VCaP (cell line): Measurements from ENCODE around the gene LCNL1.

ENCODE experiments used
- H3K27ac ChIP-seq: fragments of 450-650 bp; 2 replicates; pipeline ENCODE4 v1.5.1; 2017
- CTCF ChIP-seq: fragments of 450-650 bp; conservative IDR thresholded peaks from 2 replicates; pipeline ENCODE4 v1.5.1; 2017; ENCODE audit warnings: mild to moderate bottlenecking, moderate library complexity

LCNL1 gene

GRCh38 chr9:137027369-137028262, 44.8 kb downstream of the LCNL1 start, which contains the start of gene ABCA2:
ABCA2 (minus strand) TSS chr9:137028237; CDS start chr9:137028140, 97 bp downstream.
- H3K27ac ChIP-seq, result peak within 1 kb of the TSS; percentile 93
- no peak for TF ChIP-seq CTCF

- peak; percentile 74 for TF ChIP-seq CTCF
- peak overlapping the region; percentile 93 for H3K27ac ChIP-seq
Observed at GRCh38 chr9:137028263-137029057, 45.7 kb downstream of the LCNL1 start.

- peak; percentile 97 for TF ChIP-seq CTCF
- peak overlapping the region; percentile 93 for H3K27ac ChIP-seq
Observed at GRCh38 chr9:137029058-137029936, 46.5 kb downstream of the LCNL1 start.

DNA sequence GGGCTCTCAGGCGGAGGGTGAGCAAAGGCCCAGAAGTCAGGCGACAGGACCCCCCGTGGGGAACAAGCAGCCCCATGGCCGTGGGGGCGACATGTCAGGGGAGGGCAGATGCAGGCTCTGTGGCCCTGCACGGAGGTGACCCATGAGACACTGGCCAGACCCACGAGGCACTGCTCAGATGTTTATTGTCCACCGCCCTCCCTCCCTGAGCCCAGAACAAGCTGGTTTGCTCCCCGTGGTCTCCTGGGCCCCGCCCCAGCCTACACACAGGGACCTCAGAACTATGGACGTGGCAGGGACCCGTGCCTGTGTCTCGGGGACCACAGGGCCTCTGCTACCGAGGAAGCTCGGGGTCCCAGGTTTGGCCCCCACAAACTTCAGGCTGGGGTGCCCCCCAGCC, 47.2 kb downstream of the LCNL1 start:
- no peak for TF ChIP-seq CTCF
- no peak overlapping the region for H3K27ac ChIP-seq

GRCh38 chr9:137030538-137031527, 48.0 kb downstream of the LCNL1 start:
- H3K27ac ChIP-seq, result no peak overlapping the region
- no peak for TF ChIP-seq CTCF

DNA sequence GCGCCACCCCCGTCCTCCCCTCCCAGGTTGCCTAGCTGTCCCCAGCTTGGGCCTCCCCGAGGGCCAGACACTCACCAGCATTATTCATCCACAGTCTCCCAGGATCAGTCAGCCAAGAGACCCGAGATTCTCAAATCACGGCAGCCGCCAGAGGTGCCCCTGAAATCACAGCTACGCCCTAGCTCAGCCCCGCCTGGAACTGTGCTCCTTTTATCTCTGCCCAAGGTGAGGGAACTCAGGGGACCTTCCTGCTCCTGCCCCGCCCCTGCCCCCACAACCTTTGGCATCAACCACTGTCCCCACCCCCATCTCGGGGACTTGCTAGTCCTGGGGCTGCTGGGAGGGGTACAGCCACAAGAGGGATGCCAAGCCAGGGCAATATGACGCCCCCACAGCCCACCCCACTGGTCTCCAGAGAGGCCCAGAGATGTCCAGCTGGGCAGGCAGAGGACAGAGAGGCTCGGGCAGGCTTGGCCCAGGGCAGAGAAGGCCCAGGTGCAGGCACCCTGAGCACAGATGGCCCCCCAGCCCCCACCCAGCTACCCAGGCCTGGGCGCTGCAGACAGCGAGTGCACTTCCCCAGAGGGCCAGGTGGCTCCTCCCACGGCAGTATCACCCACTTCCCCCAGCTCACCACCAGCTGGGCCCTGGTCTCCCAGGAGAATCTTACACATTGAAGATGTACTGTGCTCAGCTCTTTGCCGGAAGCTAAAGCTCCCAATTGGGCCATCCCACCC, 49.3 kb downstream of the LCNL1 start, which contains the start of gene FUT7:
TSS of gene FUT7 (minus strand) at position 185 of the 737 bp plus-strand sequence. CDS start at position 88, 97 bp downstream.
- no peak within 1 kb of the TSS for H3K27ac ChIP-seq
- TF ChIP-seq CTCF, result no peak
